ENCODE measurements around the gene GLTPD2. TPM values are rescaled to one million over a fixed set of nuclear protein-coding genes. Genes with fewer than 3 reads are reported as not detected.
A peak's percentile ranks its signal among the peaks of the same experiment; 100 is the strongest.

Gene GLTPD2
- polyA plus RNA-seq, 4 donors = 5.7 to 11.5 (median 8.4) TPM

DNA sequence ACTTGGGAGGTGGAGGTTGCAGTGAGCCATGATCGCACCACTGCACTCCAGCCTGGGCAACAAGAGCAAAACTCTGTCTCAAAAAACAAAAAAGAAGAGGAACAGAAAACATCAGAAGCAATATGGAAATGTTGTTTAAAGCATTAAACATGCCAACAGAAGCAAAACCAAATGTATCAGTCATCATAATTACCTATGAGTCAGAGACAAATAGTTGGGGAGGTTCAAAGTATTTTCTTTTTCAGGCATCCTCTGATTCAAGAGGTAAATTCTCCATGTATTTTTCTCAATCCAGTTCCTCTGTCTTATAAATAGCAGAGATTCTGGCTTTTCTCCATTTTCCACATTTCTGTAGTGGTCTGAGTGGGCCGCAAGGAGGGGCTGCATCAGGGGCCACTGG lies 19.1 kb upstream of the GLTPD2 start:
- no peak for DNase-seq (ENCODE audit: low read depth in 4 of 4, low spot score in 2 of 4)

- DNase-seq (ENCODE audit: low read depth in 4 of 4, low spot score in 2 of 4) = no peak
Observed at GRCh38 chr17:4771519-4772234, 17.1 kb upstream of the GLTPD2 start, which contains the start of gene TM4SF5. Gene TM4SF5 (plus strand): TSS chr17:4771886. CDS start chr17:4771923, 37 bp downstream.

- DNase-seq (ENCODE audit: low read depth in 4 of 4, low spot score in 2 of 4) = no peak
Observed at GRCh38 chr17:4772235-4772613, 16.5 kb upstream of the GLTPD2 start.

- DNase-seq (ENCODE audit: low read depth in 4 of 4, low spot score in 2 of 4) = no peak
Observed at GRCh38 chr17:4777969-4778760, 10.6 kb upstream of the GLTPD2 start.

DNA sequence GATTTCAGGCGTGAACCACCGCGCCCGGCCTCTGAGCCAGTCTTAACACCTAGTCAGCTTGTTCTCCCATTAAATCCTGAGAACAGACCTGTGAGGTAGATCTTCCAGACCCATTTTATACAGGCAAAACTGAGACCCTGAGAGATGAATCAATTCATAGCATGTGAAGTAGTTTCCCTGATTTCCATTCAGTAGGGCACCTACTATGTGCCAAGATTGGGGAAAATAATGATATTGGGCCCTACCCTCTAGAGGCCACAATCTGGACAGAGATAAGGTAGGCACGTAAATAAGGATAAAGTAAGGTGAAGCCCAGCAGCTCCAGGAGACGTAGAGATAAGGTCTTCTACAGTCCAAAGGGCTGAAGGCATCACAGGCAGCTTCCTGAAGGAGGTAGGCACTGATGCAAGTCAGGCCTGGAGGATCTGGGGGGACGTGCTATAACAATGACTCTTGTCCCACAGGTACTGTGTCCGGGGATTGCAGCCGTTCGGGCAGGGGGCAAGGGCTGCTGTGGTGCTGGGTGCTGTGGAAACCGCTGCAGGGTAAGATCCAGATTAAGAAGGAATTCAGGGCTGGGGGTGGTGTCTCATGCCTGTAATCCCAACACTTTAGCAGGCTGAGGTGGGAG lies 8.3 kb upstream of the GLTPD2 start:
- DNase-seq (ENCODE audit: low read depth in 4 of 4, low spot score in 2 of 4) = no peak

DNA sequence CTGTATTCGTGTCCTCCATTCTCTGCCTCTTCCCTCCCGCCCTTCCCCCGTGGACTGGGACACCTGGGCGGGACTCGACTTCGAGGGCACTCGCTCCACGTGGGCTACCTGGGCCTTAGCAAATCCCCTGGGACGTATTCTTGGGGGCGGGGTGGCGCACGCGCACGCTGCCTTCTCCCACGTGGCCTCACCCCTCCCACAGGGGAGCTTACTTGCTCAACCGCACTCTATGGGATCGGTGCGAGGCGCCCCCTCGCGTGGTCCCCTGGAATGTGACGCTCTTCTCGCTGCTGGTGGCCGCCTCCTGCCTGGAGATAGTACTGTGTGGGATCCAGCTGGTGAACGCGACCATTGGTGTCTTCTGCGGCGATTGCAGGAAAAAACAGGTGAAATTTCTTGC lies 6.1 kb upstream of the GLTPD2 start:
- DNase-seq (ENCODE audit: low read depth in 4 of 4, low spot score in 2 of 4) = no peak

DNA sequence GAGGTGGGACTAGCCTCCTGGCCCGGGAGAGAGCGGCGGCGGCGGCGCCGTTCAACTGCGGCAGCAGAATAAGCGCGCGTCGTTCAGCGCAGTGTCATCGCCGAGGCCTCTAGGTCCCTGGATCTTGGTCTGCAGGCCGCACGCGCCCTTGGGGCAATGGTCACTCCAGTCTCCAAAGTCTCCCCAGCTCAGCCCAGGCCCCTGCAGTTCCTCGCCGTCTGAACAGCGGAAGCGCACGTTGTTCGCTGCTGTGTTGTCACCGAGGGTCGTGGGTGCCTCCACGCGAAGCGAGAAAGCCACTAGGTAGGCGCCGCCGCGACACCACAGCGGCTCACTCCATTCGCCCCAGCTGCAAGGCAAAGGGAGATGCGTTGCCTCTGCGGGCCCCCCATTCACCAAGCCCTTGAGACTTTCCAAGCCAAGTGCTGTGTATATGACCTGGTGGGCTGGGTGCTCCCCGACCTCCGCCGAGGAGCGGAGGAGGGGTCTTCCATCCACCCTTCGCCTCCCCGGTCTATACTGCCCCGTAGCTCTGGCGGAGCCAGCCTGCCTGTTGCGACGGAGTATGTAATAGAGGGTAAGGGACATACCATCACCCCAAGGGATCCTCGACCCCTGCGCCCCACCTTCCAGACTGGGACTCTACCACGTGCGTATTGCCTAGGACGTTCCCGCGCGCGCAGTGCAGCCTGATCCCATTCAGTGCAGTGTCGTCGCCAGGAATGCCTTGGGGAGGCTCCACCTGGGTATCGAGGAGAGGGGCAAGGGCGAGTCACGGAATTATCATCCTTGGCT lies 3.3 kb upstream of the GLTPD2 start:
- DNase-seq (ENCODE audit: low read depth in 4 of 4, low spot score in 2 of 4) = no peak

- DNase-seq (ENCODE audit: low read depth in 4 of 4, low spot score in 2 of 4) = no peak
Observed at GRCh38 chr17:4786106-4786511, 2.7 kb upstream of the GLTPD2 start, which contains the start of gene VMO1. Gene VMO1 (minus strand): TSS chr17:4786364. CDS start chr17:4786352, 12 bp downstream.

DNA sequence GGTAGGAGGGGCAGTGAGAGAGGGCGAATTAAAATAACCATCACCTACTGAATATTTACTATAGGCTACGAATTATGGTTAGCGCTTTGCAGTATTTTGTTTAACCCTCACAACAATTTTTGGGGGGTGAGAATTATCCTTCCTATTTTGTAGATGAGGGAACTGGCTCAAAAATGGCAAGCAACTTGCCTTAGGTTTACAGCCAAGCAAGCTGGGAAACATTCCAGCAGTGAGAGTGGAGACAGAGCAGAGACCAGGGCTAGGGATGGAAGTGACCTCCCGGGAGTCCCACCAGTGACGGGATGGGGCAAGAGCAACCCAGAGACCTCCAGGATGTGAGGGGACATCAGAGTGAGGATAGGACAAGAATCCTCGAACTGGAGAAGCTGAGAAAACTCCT lies 2.2 kb upstream of the GLTPD2 start:
- DNase-seq (ENCODE audit: low read depth in 4 of 4, low spot score in 2 of 4) = no peak

- no peak for DNase-seq (ENCODE audit: low read depth in 4 of 4, low spot score in 2 of 4)
Observed at GRCh38 chr17:4788159-4788806, 481 bp upstream of the GLTPD2 start.

- DNase-seq (ENCODE audit: low read depth in 4 of 4, low spot score in 2 of 4) = no peak
Observed at GRCh38 chr17:4789701-4789950, 862 bp downstream of the GLTPD2 start.

DNA sequence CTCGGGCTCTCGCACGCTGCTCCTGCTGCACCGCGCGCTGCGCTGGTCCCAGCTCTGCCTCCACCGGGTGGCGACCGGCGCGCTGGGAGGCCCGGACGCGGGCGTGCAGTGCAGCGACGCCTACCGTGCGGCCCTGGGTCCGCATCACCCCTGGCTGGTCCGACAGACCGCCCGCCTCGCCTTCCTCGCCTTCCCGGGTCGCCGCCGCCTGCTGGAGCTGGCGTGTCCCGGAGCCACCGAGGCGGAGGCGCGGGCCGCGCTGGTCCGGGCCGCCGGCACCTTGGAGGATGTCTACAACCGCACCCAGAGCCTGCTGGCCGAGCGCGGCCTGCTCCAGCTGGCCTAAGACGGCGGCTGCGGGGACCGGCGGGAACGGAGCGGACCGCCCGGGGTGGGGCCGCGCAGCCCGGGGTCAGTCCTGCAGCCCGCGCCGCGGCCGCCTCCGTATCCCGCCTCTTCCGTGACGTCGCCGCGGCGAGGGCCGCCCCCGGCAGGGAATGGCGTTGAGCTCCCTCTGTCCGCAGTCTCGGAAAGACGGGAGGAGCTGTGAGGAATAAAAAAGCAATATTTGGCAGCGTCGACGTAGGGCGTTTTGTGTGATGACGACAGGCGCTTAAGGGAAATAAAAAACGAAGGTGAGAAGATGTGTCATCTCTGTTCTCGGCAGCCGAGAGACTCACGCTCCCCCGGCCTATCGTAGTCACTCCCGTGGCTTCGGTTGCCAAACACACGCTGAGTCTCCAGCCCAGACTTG lies 1.4 kb downstream of the GLTPD2 start:
- DNase-seq (ENCODE audit: low read depth in 4 of 4, low spot score in 2 of 4) = peak in 1 of 4 donors; percentile 79

DNA sequence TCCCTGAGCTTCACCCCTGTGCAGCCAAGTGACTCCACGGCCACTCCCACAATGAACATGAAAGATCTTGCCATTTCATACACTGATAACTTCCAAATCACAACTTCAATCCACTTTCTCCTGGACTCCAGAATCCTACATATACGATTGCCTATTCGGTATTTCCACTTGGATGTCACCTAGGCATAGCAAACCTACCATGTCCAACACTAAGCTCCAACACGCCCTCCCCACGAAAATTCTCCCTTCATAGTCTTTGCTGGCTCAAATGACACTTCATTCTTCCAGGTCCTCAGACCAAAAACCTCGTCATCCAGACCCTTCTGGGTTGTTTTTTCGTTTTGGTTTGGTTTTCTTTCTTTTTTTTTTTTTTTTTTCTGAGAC lies 1.9 kb downstream of the GLTPD2 start:
- DNase-seq (ENCODE audit: low read depth in 4 of 4, low spot score in 2 of 4) = no peak

DNA sequence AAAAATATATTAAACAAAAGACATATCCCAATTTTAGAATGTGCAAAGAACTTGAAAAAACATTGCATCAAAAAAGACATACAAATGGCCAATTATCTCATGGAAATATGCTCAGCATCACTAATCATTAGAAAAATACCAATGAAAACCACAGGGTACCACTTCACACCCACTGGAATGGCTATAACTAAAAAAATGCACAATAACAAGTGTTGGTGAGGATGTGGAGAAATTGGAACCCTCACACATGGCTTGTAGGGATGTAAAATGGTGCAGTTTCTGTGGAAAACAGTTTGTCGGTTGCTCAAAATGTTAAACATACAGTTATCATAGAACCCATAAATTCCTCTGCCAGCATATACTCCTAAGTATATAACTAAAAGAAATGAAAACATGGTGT lies 6.4 kb downstream of the GLTPD2 start:
- no peak for DNase-seq (ENCODE audit: low read depth in 4 of 4, low spot score in 2 of 4)

- DNase-seq (ENCODE audit: low read depth in 4 of 4, low spot score in 2 of 4) = no peak
Observed at GRCh38 chr17:4796552-4796920, 7.8 kb downstream of the GLTPD2 start.

DNA sequence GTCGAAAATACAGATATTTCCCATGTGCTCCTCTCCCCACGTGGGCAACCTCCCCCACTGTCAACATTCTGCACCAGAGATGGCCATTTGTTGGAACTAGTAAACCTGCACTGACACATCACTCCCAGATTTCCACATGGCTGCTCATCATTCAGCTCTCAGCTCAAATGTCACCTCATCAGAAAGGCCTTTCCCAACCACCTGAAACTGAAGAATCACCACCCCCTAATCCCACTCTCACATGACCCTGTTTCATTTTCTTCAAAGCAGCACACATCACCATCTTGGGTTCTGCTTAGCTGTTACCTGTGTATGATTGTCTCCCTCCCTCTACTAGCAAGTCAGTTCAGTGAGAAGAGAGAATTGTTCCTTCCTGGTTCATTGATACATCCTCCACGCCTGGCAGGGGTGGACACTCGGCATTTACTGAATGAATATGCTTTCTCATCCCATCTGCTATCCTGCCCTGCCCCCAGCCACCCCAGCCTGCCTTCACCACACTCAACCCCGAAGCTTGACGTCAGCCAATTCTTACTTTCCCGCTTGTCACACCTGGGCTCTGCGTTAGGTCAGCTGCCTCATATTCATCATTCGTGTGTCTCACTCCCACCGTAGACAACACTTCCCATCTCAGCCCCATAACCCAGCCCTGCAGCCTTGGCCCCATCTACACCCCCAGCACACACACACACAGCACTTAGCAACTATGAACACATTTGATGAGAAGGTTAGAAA lies 11.9 kb downstream of the GLTPD2 start:
- no peak for DNase-seq (ENCODE audit: low read depth in 4 of 4, low spot score in 2 of 4)

DNA sequence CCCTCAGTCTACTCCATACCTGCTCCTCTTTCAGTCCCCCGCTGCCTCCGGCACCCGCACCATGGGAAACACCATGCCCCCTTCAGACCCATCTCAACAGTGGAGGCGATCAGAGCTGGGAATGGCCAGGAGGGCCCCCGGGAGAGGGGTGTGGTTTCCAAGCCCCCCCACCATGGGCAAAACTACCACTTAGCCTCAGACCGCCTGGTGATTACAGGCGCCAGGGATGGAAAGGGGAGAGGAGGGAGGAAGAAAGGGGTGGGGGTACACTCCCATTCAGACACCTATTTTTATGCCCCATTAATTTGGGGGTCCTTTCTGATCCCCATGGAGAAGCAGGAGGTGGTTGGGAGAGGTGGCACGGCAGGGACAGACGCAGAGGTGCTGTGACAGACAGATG lies 13.5 kb downstream of the GLTPD2 start, which contains the start of gene C17orf114:
Gene C17orf114 (minus strand): TSS at position 101 of the 400 bp plus-strand sequence.
- no peak for DNase-seq (ENCODE audit: low read depth in 4 of 4, low spot score in 2 of 4)

DNA sequence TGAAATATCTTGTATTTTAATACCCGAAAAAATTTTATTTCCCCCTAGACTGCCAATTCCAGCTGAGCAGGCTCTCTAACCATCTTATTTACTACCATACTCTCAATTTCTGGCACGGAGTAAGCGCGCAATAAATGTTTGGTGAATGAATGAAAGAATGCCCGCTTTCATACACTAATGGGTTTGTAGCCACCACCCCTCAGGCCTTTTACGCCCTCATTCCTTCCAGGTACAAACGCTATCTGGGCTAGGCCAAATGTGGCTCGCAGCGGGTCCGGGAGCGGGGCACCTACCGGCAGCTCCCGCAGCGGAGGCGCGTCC lies 17.7 kb downstream of the GLTPD2 start:
- DNase-seq (ENCODE audit: low read depth in 4 of 4, low spot score in 2 of 4) = no peak

All from left renal cortex interstitium (tissue), 4 donors.